Right lobe of liver (tissue), 6 donors: ENCODE results near the gene DGAT2L6. TPM values are rescaled to one million over a fixed set of nuclear protein-coding genes. Genes with fewer than 3 reads are reported as not detected.

Experiments used
- ATAC-seq, 4 donors: fragments of 200-7000 bp; cut with Tn5 transposase; one replicate each; pipeline ENCODE4 v1.9.1; 2020; ENCODE audit warnings: mild to moderate bottlenecking in 4 of 4, moderate library complexity in 4 of 4
- DNase-seq, 3 donors: peaks; one replicate each; pipeline ENCODE4 v3.0.0-alpha.2; 2020
- H3K27ac ChIP-seq, 3 donors: fragments of 200-600 bp; one replicate each; pipeline ENCODE4 v1.8.0; 2022
- H3K27me3 ChIP-seq, 2 donors: fragments of 200-600 bp; one replicate each; pipeline ENCODE4 v1.8.0; 2022
- H3K36me3 ChIP-seq, 4 donors: fragments of 200-600 bp; sonication (generic) in 1 of 4; one replicate each; pipeline versions ENCODE4 v1.5.1 to v1.8.0; 2017 to 2022; ENCODE audit warnings: control low read depth in 1 of 4
- H3K4me1 ChIP-seq, 4 donors: fragments of 200-600 bp; sonication (generic) in 1 of 4; one replicate each; pipeline versions ENCODE4 v1.5.1 to v1.8.0; 2017 to 2022; ENCODE audit warnings: control low read depth in 1 of 4
- H3K4me3 ChIP-seq, 3 donors: fragments of 200-600 bp; one replicate each; pipeline ENCODE4 v1.8.0; 2022
- H3K9me3 ChIP-seq, 4 donors: fragments of 200-600 bp; sonication (generic) in 1 of 4; one replicate each; pipeline versions ENCODE4 v1.5.1 to v1.8.0; 2017 to 2022; ENCODE audit warnings: control low read depth in 1 of 4
- CTCF ChIP-seq, 4 donors: fragments of 200-600 bp in 3 of 4; fragments of 450-650 bp in 1 of 4; IDR thresholded peaks; one replicate each; pipeline versions ENCODE4 v1.5.1 to v1.8.0; 2016 to 2022; ENCODE audit warnings: antibody characterized with exemption in 4 of 4, mild to moderate bottlenecking in 2 of 4
- POLR2A ChIP-seq: fragments of 450-650 bp; IDR thresholded peaks from one replicate; pipeline ENCODE4 v1.6.1; 2017; ENCODE audit warnings: antibody characterized with exemption, mild to moderate bottlenecking
- WGBS: methylation state at CpG from one replicate; pipeline ENCODE4 v1.1.6; 2018; ENCODE audit warnings: low coverage, low lambda C conversion rate; ENCODE audit not compliant: insufficient coverage; ENCODE audit errors: missing lambda C conversion rate; 5-methylcytosine and 5-hydroxymethylcytosine counted together
- intact Hi-C, 2 donors: fragments of 100-400 bp; cut with DNase I; formaldehyde crosslinking; loops; one replicate each; pipeline versions ENCODE4 v1.11.2 to v1.14.1; 2022
- total RNA-seq, 6 experiments: library from RNA; depleted of rRNA in 2 of 6; stranded (reverse); fragments of >200 nt in 2 of 6; fragmentation: NEBNext Ultra II Directional in 3 of 6; extraction: Animal tissue kit (Norgen Biotek cat#: 25700) in 3 of 6; gene quantifications; one replicate each; pipeline versions ENCODE4 v1.1.0 to v1.2.4, GENCODE V29; 2016 to 2023
- donor health status: DM: no; HTN: yes; CAD: no.
- donor health status: DM: no; HTN: no; CAD: no.
- donor health status: DM: no; HTN: no; CAD: no.
- donor health status: DM: no; HTN: yes; CAD: no.
- donor health status: DM: no; HTN: yes; CAD: no.

The DGAT2L6 gene
- total RNA-seq, 6 experiments from 2014 or later = not detected

DNA sequence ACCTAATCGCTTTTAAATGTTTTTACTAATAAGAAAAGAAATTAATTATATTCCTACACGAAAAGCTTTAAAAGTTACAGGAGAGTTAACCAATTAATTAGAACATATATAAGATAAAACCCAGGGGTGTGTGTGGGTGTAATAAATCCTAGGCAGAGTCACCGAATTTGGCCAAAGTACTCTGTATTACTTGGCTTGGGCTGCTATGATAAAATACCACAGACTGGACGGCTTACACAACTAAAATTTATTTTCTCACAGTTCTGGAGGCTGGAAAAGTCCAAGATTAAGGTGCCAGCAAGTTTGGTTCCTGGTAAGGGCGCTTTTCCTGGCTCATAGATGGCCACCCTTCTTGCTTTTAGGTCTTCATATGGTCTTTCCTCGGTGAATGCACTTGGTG, 67.6 kb downstream of the DGAT2L6 start:
- Histone ChIP-seq H3K36me3 (no peaks in the 10 kb centered on the region), H3K27me3 (no peaks in the 10 kb centered on the region), H3K4me1 (no peaks in the 10 kb centered on the region), H3K27ac (no peak overlapping the region), H3K9me3 (no peaks in the 10 kb centered on the region), H3K4me3 (no peak overlapping the region)
- WGBS = 44% methylated on average over 5 of the region's 6 CpGs
- DNase-seq (no peak), ATAC-seq (peak in 1 of 4 donors; percentile 57)
- intact Hi-C loops = no loop called here
- no peak for TF ChIP-seq POLR2A
- TF ChIP-seq CTCF (IDR thresholded peaks at IDR 0.05) = no peak

- Histone ChIP-seq H3K27me3 (no peaks in the 10 kb centered on the region), H3K36me3 (no peaks in the 10 kb centered on the region), H3K9me3 (no peaks in the 10 kb centered on the region), H3K4me3 (no peak overlapping the region), H3K4me1 (no peaks in the 10 kb centered on the region), H3K27ac (no peak overlapping the region)
- DNase-seq = no peak
- ATAC-seq = no peak
- no peak for TF ChIP-seq POLR2A
- no peak for TF ChIP-seq CTCF (IDR thresholded peaks at IDR 0.05)
- 66% methylated on average over 2 of the region's 2 CpGs for WGBS
- intact Hi-C loops = no loop called here
Measured at GRCh38 chrX:70247252-70247651, 70.0 kb downstream of the DGAT2L6 start.

DNA sequence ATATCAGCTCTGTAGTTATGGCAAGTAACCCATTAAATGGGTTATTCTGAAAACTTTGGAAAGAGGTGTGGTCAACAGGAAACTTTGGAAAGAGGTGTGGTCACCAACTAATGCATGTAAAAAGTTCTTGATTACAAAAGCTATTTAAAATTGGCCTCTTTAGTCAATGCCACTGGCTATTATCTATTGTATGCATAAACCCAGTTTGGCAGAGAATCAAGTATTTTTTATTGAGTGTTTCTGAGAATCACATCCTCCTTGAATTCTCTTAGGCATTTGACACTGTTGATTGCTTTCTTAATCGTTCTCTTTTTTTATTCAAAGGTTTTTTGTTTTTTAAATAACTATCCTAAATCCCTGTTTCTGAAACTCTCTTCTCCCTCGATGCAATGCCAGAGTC, 75.2 kb downstream of the DGAT2L6 start:
- Histone ChIP-seq H3K27ac (no peak overlapping the region), H3K27me3 (no peaks in the 10 kb centered on the region), H3K4me1 (no peaks in the 10 kb centered on the region), H3K4me3 (no peak overlapping the region), H3K36me3 (no peaks in the 10 kb centered on the region), H3K9me3 (no peaks in the 10 kb centered on the region)
- TF ChIP-seq CTCF (IDR thresholded peaks at IDR 0.05) (no peak), POLR2A (no peak)
- ATAC-seq (no peak), DNase-seq (no peak)
- intact Hi-C loops = no loop called here
- WGBS = 45% methylated on average over 2 of the region's 2 CpGs

GRCh38 chrX:70253377-70254062, 76.2 kb downstream of the DGAT2L6 start:
- 49% methylated on average over 3 of the region's 3 CpGs for WGBS
- Histone ChIP-seq H3K4me1 (no peaks in the 10 kb centered on the region), H3K36me3 (no peaks in the 10 kb centered on the region), H3K9me3 (no peaks in the 10 kb centered on the region), H3K27me3 (no peaks in the 10 kb centered on the region), H3K4me3 (no peak overlapping the region), H3K27ac (no peak overlapping the region)
- no peak for ATAC-seq
- no peak for TF ChIP-seq CTCF (IDR thresholded peaks at IDR 0.05)
- TF ChIP-seq POLR2A = no peak
- no peak for DNase-seq
- intact Hi-C loops = no loop called here

GRCh38 chrX:70254063-70254400, 76.7 kb downstream of the DGAT2L6 start:
- no peaks in the 10 kb centered on the region for H3K4me1 ChIP-seq
- H3K4me3 ChIP-seq = no peak overlapping the region
- ATAC-seq = no peak
- H3K36me3 ChIP-seq = no peaks in the 10 kb centered on the region
- no peaks in the 10 kb centered on the region for H3K27me3 ChIP-seq
- intact Hi-C loops = no loop called here
- no peak for DNase-seq
- TF ChIP-seq CTCF (IDR thresholded peaks at IDR 0.05) (no peak), POLR2A (no peak)
- H3K27ac ChIP-seq = no peak overlapping the region
- WGBS = 63% methylated on average over 1 of the region's 1 CpG
- no peaks in the 10 kb centered on the region for H3K9me3 ChIP-seq
